ENCODE data around the gene KNL1. TPM values are rescaled to one million over a fixed set of nuclear protein-coding genes. Genes with fewer than 3 reads are reported as not detected.

KNL1 gene
- total RNA-seq, 1 donor from 2014 or later, result 21.4 TPM

GRCh38 chr15:40694688-40695468, 100.8 kb downstream of the KNL1 start, which contains the start of gene RAD51:
RAD51 (plus strand) TSS chr15:40695174; CDS start chr15:40698759, 3,585 bp downstream.
- no peaks in the 10 kb centered on the region for H3K27me3 Mint-ChIP-seq
- H3K36me3 Mint-ChIP-seq, result peaks cover 4% of the 10 kb centered on the region
- peak within 1 kb of the TSS; percentile 92 for H3K27ac Mint-ChIP-seq
- peak within 1 kb of the TSS; percentile 99 for H3K4me3 Mint-ChIP-seq
- TF ChIP-seq, protein P1, sequence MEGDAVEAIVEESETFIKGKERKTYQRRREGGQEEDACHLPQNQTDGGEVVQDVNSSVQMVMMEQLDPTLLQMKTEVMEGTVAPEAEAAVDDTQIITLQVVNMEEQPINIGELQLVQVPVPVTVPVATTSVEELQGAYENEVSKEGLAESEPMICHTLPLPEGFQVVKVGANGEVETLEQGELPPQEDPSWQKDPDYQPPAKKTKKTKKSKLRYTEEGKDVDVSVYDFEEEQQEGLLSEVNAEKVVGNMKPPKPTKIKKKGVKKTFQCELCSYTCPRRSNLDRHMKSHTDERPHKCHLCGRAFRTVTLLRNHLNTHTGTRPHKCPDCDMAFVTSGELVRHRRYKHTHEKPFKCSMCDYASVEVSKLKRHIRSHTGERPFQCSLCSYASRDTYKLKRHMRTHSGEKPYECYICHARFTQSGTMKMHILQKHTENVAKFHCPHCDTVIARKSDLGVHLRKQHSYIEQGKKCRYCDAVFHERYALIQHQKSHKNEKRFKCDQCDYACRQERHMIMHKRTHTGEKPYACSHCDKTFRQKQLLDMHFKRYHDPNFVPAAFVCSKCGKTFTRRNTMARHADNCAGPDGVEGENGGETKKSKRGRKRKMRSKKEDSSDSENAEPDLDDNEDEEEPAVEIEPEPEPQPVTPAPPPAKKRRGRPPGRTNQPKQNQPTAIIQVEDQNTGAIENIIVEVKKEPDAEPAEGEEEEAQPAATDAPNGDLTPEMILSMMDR (conservative IDR thresholded peaks at IDR 0.05), result no peak
- peak; percentile 91 for DNase-seq (ENCODE audit: extremely low spot score, unreplicated experiment)
- no peaks in the 10 kb centered on the region for H3K9me3 Mint-ChIP-seq
- peaks cover 18% of the 10 kb centered on the region for H3K4me1 Mint-ChIP-seq (ENCODE audit: unreplicated experiment)

DNA sequence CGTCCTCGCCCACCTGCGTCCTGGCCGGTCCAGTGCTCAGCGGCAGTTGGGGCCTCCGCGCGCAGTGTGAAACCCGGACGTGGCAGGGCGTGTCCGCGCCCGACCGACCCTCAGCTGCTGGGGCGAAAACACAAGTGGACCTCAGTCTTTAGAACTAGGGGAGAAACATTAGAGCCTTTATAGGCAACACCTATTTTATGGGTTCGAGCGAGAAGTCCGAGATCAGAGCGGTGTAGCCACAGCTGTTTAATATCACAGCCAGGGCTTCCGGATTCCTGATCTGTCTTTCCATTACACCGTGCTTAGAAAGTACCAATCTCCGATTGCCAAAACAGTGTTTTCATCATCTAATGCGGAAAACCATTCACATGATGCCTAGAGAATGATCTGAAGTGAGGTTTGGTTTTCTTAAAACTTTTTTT, 101.4 kb downstream of the KNL1 start:
- no peak for DNase-seq (ENCODE audit: extremely low spot score, unreplicated experiment)
- Mint-ChIP-seq H3K27me3 (no peaks in the 10 kb centered on the region), H3K9me3 (no peaks in the 10 kb centered on the region), H3K4me1 (ENCODE audit: unreplicated experiment) (peaks cover 18% of the 10 kb centered on the region), H3K4me3 (peak overlapping the region; percentile 99), H3K36me3 (peaks cover 4% of the 10 kb centered on the region), H3K27ac (peak overlapping the region; percentile 92)
- TF ChIP-seq, protein P1 (conservative IDR thresholded peaks at IDR 0.05), result no peak

GRCh38 chr15:40696228-40696627, 102.2 kb downstream of the KNL1 start:
- Mint-ChIP-seq H3K4me1 (ENCODE audit: unreplicated experiment) (peaks cover 18% of the 10 kb centered on the region), H3K27me3 (no peaks in the 10 kb centered on the region), H3K4me3 (peak overlapping the region; percentile 99), H3K9me3 (no peaks in the 10 kb centered on the region), H3K36me3 (peaks cover 4% of the 10 kb centered on the region), H3K27ac (peak overlapping the region; percentile 79)
- TF ChIP-seq, protein P1 (conservative IDR thresholded peaks at IDR 0.05), result no peak
- DNase-seq (ENCODE audit: extremely low spot score, unreplicated experiment), result no peak

- Mint-ChIP-seq H3K4me3 (peak overlapping the region; percentile 39), H3K36me3 (peaks cover 8% of the 10 kb centered on the region)
- DNase-seq (ENCODE audit: extremely low spot score, unreplicated experiment), result no peak
Measured at GRCh38 chr15:40697916-40698315, 103.9 kb downstream of the KNL1 start.

GRCh38 chr15:40702077-40702476, 108.0 kb downstream of the KNL1 start:
- no peaks in the 10 kb centered on the region for H3K4me1 Mint-ChIP-seq (ENCODE audit: unreplicated experiment)
- H3K4me3 Mint-ChIP-seq, result no peak overlapping the region

More at GRCh38 chr15:40697916-40698315, 103.9 kb downstream of the KNL1 start:
- Mint-ChIP-seq H3K4me1 (ENCODE audit: unreplicated experiment) (peaks cover 18% of the 10 kb centered on the region), H3K27ac (no peak overlapping the region), H3K9me3 (no peaks in the 10 kb centered on the region), H3K27me3 (no peaks in the 10 kb centered on the region)
- TF ChIP-seq, protein P1 (conservative IDR thresholded peaks at IDR 0.05), result no peak

More at GRCh38 chr15:40702077-40702476, 108.0 kb downstream of the KNL1 start:
- peaks cover 7% of the 10 kb centered on the region for H3K36me3 Mint-ChIP-seq
- H3K27ac Mint-ChIP-seq, result no peak overlapping the region
- H3K9me3 Mint-ChIP-seq, result no peaks in the 10 kb centered on the region
- no peak for DNase-seq (ENCODE audit: extremely low spot score, unreplicated experiment)
- TF ChIP-seq, protein P1 (conservative IDR thresholded peaks at IDR 0.05), result peak; percentile 52
- no peaks in the 10 kb centered on the region for H3K27me3 Mint-ChIP-seq
